Neural progenitor cell (in vitro differentiated cells): ENCODE results near the gene SNX22.

Experiments
- EZH2phosphoT487 ChIP-seq: fragments of 200-600 bp; sonication (generic); IDR thresholded peaks from 2 replicates; pipeline ENCODE4 v1.6.1; 2017; ENCODE audit warnings: antibody characterized with exemption
- TF ChIP-seq, protein P1 (sequence below): fragments of 200-600 bp; sonication (generic); IDR thresholded peaks from 2 replicates; pipeline ENCODE4 v1.5.1; 2017; ENCODE audit warnings: antibody characterized with exemption, mild to moderate bottlenecking

DNA sequence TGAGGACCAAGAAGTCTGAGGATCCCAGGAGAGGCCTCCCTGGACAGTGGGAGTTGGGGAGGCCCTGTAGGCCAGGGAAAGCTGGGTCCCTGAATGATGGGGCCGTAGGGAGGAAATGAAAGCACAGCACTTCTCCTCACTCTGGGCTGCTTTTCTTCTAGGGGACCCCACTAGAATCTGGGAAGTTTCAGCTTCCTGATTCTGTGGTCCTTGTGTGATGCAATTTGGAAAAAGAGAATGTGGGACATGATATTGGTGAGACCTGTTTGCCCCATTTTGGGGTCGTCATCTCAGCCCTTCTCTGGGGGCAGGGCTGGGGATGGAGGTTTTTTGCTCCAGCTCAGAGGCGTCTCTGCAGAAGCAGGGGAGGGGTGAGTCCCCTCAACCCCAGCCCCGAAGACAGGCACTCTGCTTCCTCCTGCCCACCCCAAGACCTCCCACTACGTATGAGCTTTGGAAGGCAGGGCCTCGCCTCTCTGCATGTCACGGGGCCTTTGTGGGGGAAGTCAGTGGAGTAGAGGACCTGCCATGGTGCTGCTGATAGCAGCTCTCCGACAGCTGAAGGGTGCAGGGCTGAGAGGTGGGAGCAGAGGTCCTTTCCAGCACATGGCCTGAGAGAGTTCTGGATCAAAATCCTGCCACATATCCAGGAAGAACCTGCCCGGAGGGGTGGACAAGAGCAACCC, 1.5 kb upstream of the SNX22 start:
- TF ChIP-seq EZH2phosphoT487: no peak
- TF ChIP-seq, protein P1, sequence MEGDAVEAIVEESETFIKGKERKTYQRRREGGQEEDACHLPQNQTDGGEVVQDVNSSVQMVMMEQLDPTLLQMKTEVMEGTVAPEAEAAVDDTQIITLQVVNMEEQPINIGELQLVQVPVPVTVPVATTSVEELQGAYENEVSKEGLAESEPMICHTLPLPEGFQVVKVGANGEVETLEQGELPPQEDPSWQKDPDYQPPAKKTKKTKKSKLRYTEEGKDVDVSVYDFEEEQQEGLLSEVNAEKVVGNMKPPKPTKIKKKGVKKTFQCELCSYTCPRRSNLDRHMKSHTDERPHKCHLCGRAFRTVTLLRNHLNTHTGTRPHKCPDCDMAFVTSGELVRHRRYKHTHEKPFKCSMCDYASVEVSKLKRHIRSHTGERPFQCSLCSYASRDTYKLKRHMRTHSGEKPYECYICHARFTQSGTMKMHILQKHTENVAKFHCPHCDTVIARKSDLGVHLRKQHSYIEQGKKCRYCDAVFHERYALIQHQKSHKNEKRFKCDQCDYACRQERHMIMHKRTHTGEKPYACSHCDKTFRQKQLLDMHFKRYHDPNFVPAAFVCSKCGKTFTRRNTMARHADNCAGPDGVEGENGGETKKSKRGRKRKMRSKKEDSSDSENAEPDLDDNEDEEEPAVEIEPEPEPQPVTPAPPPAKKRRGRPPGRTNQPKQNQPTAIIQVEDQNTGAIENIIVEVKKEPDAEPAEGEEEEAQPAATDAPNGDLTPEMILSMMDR: no peak
